ENCODE measurements around the gene PLCB4. TPM values are rescaled to one million over a fixed set of nuclear protein-coding genes. Genes with fewer than 3 reads are reported as not detected.
"Not testable (repeated sequence)": the region's sequence is repeated elsewhere in the genome, so short reads cannot be mapped to it uniquely, and the experiment has no call there.

PLCB4 gene
- polyA plus RNA-seq, 1 donor, result 18.9 TPM

DNA sequence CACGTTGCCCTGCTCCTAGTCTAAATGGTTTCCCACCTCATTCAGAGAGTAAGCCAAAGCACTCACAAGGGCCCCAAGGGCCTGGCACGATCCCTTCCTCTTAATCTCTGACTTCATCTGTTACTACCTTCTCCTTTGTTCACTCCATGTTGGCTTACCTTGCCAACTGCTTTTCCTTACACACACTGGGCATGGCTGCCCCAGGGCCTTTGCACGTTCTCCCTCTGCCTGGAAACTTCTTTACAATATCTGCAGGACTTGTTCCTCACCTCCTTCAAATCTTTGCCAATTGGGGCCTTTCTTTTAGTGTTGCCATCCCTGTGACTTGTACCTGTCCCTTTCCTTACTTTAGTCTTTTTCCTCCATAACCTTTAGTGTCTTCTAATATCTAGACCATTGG is 73.9 kb downstream of the PLCB4 start:
- DNase-seq, result no peak

DNA sequence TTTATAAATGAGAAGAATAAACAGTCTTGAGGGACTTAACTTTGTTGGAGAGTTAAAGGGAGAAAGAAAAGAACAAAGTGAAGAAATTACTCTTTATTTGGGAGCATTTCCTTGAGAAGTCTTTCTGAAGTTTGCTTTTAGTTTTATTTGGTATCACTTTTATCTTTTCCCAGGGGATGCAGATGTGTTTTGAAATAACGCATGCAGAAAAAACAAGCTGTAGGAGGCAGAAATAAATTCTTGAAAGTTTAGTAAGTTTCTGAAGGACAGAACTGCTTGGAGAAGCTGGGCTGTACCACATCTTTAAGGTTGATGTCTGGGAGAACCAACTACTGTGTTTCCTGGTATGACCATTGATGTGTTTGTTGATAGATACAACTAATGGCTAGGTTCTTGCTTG is 75.0 kb downstream of the PLCB4 start:
- DNase-seq, result no peak

DNA sequence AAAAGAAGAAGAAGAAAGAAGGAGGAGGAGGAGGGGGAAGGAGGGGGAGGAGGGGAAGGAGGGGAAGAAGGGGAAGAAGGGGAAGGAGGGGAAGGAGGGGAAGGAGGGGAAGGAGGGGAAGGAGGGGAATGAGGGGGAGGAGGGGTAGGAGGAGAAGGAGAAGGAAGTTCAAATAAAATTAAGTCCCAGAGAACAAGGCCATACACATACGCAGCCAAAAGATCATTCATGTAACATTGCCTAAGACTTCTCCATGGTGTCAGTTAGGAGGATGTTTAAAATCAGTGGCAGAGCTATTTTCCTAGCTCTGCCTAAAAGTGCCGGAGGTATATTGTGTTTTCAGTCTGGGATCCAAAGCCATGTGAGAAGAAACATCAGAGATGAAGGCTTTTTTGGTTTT is 75.8 kb downstream of the PLCB4 start:
- no peak for DNase-seq

DNA sequence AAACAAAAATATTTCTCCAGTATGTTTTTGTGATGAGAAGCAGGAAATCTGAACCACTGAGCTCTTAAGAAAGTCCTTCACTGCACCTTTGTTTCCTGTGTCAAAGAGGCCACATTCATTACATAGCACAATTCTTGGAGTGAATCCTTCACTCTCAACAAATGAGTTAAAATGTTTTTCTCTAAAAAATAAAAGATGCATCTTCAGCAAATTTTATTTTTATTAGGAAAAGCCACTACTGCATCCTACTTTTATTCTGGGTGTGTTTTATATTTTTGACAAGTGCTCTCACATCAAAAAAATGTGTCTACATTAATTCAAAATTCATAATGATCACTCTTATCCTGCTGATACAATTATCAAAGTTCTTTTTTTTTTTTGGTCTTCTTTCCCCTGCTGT is 76.3 kb downstream of the PLCB4 start:
- no peak for DNase-seq

DNA sequence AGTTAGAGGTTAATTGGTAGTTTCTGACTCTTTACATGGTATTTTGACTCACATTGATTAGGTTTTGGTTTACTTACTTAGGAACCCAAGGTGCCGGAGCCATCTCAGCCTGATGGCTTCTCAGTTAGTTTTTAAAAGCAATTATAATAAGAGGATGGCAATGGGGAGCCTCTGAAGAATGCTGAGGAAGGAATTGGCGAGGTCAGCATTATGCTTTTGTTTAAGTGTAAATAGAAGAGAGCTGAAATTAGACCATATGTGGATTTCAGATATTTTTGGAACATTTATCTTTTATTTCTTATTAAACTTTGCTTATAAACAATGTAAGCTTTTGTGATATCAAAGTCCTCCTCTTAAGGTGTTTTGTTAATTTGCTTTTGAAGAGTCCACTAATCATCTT is 77.8 kb downstream of the PLCB4 start:
- DNase-seq, result no peak

DNA sequence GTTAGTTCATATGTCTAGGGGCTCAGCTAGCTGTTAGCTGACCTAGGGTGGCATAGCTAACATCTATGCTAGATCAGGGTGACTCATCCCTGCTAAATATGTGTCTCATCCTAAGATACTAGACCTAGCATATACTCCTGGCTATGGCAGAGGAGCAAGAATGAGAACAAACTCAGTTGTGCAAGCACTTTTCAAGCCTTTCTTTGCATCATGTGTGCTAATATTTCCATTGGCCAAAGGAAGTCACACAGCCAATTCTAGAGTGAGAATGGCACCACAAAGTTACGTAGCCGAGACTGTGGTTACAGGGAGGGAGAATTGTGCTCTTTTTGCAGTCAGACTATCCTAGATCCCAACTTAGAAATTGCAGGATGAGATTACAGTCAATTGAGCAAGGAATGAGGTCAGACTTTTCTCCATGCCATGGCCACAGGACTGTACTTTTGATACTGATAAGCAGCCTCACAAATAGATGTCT is 78.7 kb downstream of the PLCB4 start:
- no peak for DNase-seq

DNA sequence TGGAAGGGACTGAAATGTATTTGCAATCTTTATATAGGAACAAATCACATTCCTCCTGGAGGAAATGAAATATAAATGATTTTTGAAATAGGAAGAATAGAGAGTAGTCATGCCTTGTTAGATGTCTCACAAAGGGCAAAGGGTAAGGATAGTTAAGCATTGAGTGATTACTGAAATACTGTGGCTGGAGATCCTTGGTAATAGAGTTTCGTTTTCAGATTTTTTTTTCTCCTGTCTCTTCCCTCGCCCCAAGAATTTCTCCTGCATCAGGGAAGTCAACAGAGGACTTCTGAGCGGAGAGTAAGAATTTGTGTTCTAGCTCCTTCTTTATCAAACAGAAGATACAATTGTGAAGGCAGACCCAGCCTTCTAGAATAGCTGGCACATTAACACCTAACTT is 79.4 kb downstream of the PLCB4 start:
- no peak for DNase-seq

DNA sequence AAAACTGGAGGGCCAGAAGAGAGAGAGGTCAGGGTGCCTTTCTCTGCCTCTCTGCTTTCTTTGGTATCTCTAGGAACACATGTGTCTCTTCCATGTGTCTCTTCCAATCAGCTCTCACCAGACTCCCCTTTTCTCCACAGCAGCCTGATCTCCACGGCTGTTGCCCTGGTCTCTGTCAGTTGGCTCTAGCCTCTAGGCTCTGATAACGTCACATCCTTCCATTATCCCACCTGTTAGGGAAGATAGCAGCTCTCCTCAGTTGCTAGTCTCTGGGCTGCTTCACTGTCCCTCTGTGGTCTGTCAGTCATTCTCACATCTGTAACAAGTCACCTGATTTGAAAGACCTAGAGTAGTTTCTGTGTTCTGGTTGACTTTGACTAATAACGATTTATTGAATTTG is 80.2 kb downstream of the PLCB4 start:
- no peak for DNase-seq

DNA sequence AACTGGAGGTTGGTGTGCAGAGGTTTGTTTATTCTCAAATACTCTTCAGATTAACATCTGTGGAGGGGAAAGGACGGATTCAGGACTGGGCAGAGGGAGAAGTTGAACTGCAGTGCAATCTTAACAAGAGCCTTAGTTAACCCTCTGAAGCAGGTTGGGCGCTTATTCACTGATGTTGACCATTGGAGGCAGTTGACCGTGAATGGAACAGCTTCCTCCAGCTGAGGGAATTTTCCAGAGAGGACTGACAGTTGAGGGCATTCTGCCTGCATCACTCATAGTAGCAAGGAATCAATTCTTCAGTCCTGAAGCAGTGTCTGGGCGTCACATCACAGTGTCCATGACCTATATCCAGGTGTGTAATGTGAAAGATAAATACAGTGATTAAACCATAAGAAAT is 80.9 kb downstream of the PLCB4 start:
- DNase-seq, result no peak

DNA sequence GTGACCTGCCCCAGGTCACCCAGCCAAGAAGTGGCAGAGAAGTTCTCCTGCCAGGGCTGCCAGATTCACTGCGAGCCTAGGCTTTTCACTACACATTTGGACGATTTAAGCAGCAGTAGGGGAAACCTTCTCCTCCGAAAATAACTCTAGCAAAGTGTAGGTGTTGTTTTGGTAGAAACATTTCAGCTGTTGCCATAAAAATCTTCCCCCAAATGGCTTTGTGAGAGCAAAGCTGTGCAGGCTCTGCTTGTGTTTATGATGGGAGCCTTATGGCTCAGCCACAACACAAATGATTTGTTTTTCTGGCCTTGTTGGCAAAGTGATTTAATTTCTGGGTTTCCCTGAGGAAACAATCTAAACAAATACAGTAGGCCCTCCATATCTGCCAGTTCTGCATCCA is 81.8 kb downstream of the PLCB4 start:
- no peak for DNase-seq

DNA sequence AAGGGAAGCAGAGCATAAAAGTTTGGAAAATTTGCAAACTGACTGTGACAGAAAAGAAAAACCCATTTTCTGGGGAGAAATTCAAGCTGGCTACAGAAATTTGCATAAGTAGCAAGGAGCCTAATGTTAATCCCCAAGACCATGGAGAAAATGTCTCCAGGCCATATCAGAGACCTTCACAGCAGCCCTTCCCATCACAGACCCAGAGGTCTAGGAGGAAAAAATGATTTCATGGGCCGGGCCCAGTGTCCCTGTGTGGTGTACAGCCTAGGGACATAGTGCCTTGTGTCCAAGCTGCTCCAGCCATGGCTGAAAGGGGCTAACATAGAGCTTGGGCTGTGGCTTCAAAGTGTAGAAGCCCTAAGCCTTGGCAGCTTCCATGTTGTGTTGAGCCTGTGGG is 83.3 kb downstream of the PLCB4 start:
- DNase-seq, result not testable (repeated sequence)

DNA sequence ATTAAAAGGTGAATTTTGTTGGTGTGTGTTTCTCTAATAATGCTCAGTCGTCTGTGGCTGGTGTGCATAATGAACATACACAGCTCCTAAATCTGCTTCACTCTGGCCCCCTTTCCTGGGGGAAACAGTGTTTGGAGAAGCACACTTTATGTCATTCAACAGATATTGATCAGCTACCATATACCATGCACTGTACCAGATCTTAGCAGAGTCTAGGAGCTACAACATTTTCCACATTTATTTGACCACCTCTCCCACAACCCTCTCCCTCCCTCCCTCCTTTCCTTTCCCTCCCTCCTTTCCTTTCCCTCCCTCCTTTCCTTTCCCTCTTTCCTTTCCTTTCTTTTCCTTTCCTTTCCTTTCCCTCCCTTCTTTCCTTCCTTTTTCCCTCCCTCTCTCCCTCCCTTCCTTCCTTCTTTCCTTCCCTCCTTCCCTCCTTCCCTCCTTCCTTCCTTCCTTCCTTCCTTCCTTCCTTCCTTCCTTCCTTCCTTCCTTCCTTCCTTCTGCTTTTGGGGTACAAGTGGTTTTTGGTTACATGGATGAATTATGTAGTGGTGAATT is 85.7 kb downstream of the PLCB4 start:
- no peak for DNase-seq

DNA sequence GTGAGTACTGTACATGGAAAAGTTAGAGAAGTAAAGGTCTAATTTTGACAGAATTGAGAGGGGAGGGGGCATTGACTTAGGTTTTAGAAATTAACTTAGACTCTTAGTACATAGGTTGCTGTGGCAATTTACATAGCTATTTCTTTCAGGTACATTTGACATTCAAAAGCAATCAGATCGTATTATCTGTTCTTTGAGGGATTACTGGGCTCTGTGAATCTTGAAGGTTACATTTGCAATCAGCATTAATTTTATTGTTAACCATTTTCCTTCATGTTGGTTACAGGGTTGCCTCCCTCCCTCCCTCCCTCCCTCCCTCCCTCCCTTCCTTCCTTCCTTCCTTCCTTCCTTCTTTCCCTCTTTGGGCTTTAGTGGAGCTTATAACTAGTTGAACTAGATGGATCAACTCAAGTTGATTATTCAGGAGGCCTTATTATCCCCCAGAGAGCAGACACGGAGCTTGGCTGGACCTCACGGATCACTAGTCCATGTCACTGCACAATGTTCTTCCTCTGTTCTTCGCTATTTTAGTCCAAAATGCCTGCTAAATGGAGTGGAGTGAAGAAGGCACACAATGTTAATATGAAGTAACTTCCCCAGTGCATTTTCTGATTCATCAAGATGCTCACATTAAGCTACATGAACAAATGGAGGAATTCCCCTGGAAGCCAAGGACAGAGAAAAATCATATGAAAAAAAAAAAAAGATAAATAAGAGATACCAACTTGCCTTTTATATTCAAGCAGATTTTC is 87.8 kb downstream of the PLCB4 start:
- DNase-seq, result no peak

DNA sequence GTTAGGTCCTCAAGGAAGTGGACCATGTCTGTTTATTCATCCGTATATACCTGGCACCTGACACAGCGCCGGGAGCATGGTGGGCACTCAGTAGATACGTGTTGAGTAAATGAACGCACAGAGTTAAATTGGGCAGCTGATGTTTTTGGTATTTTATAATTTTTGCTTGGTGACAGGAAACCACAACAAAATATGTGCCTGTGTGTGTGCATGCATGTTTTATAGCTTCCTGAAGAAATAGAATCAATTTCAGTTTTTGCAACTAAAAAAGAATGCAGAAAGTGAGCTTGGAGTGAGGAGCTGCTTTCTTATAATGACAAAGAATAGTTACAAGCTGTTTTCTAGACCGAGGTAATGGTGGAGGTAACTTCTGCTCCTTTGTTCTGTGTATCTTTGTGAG is 91.4 kb downstream of the PLCB4 start:
- DNase-seq, result no peak

DNA sequence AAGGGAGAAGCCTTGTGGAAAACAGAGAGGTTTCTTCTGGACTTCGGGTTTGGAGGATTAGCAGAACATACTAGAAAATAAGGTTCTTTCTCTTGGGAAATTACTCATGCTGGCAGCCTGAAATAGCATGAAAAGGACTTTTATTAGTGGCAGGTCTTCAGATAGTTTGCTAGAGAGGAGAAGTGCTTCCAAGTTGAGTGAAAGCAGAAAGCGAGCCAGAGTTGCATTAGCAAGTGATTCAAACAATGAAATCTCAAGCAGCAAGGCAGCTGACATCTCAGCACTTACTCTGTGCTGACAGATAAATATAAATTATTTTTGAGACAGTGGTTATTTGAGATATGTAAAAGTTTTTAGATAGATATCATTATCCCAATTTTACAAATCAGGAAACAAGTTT is 91.9 kb downstream of the PLCB4 start:
- no peak for DNase-seq

DNA sequence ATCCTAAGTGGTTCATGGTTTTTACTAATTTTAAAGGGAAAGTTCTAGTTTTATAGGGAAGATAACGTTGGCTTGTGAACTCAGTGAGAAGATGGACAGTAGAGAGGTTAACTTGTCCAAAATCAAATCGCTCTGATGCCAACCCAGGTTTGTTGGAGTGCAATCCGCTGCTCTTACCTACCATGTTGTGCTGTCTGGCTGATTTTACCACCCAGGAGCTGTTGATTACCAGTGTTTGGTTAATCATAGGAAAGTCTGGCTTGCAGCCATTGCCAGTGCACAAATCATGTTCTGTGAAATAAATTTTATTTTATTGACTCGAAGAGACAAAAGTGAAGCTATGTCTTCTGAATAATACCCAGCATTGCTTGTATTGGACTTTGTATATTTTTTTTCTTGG is 92.4 kb downstream of the PLCB4 start:
- DNase-seq, result no peak

DNA sequence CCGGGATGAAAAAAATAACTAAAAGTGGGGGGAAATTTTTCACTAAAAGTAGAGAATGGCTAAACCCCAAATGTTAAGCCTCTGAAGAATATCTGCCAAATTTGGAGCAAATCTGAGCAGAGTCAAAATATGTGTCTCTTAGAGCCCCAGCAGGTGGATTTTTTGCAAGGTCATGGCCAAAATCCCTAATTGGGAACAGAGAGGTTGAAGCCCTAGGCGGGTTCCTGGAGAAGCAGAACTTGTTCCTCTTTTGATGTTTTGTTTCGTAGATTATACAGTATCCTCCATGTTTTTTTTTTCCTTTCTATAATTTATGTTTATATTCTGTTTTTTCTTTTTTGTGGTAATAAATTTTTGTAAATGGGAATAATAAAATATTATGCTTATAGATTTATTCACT is 94.4 kb downstream of the PLCB4 start:
- DNase-seq, result no peak

DNA sequence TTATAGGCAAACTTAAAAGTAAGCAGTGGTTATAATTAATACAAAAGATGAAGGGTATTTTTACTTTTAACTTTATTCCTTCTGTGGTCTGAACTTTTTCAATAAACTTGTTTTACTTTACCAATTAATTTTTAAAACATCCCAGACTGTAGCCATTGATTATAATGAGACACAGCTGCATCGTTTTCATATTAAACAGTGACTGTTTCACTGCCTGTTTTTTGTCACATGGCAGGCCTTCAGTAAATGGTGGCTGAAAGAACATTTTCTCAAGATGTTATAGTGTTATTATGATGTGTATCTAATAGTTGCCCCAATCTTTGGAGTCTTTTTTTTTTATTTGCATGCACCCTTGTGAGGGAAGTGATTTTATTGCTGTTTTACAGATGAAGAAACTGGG is 95.1 kb downstream of the PLCB4 start:
- DNase-seq, result no peak

DNA sequence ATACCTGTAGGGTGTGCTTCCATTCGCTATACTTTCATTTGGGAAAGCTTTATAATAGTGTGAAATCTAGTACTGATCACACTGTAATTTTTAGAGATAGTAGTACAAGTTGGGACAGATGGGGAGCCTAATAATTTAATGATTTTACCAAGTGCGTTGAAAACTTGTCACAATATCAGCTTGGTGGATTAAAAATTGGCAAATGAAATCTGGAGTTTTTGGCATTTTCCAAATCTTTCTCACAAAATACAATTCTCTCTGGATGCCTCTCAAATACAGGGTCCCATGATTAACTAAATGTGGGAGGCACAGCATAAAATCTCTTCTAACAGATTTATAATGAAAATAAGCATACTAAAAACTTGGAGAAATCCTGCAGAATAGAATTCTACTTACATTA is 96.4 kb downstream of the PLCB4 start:
- DNase-seq, result no peak

DNA sequence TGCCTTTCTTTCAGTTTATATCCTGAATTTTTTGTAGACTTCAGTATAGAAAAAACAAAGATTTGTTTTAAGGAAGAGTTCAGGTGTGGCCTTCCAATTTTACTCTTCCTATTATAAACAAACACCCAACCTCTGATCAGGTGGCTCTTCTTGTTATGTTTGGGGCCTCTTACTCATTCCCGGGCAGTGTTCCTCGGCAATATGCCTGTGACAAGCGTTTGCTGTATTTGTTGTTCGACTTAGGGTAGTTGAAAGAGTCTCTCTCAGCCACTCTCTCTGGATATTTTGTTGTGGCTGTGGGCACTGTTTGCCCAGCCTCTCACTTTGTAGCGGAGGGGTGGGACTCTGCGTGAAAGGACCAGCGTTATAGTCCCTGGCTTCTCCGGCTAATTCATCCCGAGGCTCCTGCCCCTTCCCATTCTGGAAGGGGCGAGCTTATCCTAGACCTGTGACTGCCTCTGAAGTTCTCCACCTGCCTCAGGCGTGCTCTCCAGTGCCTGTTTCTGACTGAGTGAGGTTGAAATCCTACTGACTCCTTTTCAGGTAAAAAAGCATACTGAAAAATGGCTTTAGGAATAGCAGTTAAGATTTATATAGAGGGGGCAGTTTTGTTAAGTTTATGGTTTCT is 97.4 kb downstream of the PLCB4 start:
- DNase-seq, result no peak

DNA sequence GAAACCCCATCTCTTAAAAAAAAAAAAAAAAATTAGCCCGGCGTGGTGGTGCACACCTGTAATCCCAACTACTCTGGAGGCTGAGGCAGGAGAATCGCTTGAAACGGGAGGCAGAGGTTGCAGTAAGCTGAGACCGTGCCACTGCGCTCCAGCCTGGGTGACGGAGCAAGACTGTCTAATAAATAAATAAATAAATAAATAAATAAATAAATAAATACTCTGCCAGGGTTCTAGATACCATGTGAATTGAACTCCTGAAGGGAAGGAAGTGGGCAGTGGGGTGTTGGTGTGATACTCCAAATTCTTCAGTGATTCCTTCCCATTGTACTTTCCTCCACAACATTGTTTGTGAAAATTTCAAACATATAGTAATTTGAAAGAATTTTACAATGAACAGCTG is 100.5 kb downstream of the PLCB4 start:
- DNase-seq, result no peak

DNA sequence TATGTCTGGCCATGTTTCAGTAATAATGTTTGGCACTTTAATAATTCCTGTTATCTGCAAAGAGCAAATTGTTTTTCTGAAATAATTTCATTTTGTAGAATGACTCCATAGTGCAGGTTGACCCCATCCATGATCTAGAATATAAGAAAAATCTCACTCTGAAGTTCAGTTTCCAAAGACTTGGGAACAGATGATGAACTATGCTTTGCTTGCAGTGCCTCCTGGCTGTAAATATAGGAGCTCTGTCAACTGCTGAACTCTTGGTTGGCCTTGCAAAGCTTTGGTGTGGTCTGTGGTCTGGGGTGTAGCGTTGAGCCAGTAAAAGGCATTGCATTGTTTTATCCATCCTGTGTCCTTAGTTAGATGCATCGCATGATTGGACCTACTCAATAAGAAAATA is 104.0 kb downstream of the PLCB4 start:
- no peak for DNase-seq

DNA sequence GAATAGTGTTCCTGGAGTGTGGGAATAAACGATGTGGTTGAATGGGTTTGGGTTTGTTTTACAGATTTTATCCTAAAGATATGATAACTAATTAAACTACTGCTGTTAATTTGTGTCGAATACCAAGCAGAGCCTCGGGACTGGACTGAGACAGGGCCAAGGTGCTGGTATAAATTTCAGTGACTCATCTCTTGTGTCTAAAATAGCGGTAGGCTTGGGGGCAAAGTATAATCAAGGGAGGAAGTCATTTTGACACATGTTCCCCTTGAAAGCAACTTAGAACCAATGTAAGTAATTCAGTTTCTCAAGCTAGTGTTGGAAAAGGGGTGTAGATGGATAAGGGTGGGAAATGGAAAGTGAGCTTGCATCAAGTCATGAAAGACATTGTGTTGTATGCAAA is 108.4 kb downstream of the PLCB4 start:
- no peak for DNase-seq

Measured in left kidney (tissue), 2 donors.